Thyroid gland (tissue), 4 donors: ENCODE measurements around the gene PTGR3.

ENCODE experiments used
- CTCF ChIP-seq, 6 experiments: fragments of 200-600 bp in 3 of 6; fragments of 450-650 bp in 3 of 6; sonication (generic) in 3 of 6; IDR thresholded peaks; one replicate each; pipeline ENCODE4 v1.5.1; 2016 to 2019; ENCODE audit warnings: antibody characterized with exemption in 6 of 6, mild to moderate bottlenecking in 2 of 6, inconsistent platforms in 1 of 6, moderate library complexity in 1 of 6
- POLR2A ChIP-seq, 2 donors: fragments of 450-650 bp; IDR thresholded peaks; one replicate each; pipeline ENCODE4 v1.6.1; 2017; ENCODE audit warnings: antibody characterized with exemption in 2 of 2, mild to moderate bottlenecking in 2 of 2, moderate library complexity in 1 of 2

- no peak for TF ChIP-seq CTCF (IDR thresholded peaks at IDR 0.05)
- TF ChIP-seq POLR2A (IDR thresholded peaks at IDR 0.05), result no peak
Observed at GRCh38 chr18:75251466-75251865, 42.5 kb upstream of the PTGR3 start.
